ENCODE data around the gene TMEM184A.

Gene TMEM184A

DNA sequence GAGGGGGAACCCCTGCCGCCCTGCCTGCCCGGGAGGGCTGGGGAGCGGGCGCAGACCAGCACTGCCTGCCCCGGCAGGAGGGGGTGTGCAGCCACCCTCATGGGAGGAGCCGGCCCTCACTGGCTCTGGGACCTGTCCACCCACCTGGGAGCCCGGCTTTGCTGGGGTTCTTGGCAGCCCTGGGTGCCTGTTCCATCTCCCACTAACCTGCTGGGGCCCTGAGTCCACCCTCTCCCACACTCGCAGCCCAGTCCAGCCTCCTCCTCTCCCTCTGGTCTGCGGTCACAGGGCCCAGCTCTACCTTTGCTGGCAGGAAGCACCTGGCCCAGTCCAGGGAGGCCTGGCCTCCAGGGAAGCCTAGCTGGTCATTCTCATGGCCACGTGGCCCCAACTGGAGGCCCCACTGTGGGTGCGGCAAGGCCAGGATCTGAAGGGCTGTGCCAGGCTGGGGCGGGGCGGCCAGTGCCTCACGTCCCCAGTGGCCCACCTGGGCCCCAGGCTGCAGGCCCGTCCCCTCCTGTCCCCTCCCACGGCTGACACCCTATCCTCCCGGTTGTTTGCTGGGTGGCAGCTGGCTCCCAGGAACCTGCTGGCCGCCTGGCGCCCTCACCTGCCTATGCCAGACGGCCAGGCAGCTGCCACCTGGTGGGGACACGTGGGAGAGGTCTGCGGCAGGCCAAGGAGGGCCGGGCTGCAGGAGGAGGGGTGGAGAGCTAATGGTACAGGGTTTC lies at the start of gene TMEM184A:
TMEM184A (minus strand) TSS at position 393 of the 731 bp plus-strand sequence. CDS start 721 bp downstream, outside the sequence.
- peak; percentile 89 for DNase-seq

DNA sequence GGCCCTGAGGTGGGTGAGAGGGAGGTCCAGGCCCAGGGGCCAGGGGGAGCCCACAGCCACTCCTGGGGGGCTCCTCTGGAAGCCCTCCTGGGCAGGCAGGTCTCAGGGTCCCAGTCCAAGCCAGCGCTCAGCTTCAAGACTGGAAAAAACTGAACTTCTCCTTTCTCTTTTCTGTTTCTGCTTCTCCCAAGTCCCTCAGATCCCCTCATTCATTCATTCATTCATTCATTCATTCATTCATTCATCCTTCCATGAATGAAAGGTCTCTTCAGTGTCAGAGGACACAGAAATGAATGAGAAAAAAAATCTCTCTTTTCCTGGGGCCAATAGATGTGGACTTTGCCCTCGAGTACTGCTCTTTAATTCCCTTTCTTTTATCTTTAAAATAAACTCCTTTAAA lies 48.4 kb upstream of the TMEM184A start:
- DNase-seq = no peak

DNA sequence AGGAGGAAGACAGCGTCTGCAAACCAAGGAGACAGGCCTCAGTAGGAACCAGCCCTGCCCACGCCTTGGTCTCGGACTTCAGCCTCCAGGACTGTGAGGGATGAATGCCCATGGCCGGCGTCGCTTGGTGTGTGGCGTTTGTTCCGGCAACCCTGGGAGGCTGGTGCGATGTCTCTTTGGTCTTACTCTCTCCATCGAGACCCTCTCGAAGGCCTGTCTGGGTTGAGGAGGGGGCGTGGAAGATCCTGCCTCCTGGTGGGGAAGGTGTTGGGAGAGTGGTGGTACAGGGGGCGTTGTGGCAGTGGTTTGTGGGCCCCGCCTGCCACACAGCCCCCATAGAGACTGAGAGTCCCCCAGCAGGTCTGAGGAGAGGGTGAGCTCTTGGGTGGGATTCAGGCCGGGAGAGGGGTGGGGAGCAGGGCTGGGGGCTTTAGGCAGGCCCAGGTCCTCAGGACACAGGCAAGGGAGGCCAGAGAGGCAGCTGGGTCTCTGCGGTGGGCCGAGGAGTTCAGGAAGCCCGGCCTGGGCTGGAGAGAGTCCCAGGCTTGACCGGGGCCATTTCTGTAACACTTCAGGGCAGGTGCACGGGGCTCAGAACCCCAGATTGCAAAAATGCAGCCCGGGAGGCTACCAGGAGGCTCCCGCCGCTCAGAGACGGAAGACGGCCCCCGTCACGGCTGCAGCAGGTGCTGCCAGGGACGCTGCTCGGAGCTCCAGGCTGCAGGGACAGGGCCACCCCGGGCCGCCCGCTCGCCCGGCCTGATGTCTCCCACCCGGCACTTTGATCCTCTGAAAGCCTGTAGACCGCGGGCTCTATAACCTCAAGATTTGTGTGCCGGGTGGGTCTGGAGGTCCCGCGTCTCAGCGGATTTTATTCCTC lies 47.6 kb upstream of the TMEM184A start:
- no peak for DNase-seq

DNA sequence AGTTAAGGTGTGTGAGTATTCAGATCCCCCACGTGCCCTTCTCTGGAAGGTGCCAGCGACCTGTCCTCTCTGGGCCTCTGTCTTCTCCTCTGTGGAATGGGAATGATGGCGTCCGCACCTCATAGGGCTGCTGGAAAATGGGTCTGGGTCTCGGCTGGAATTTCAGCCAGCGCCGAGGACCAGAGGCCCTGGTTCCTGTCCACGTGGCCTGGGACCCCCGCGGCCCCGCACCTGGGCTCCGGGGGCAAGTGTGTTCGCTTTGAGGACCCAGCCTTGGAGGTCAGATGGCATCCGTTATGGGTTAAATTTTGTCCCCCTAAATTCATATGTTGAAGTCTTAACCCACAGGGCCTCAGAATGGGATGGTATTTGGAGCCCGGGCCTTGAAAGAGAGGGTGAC lies 46.4 kb upstream of the TMEM184A start:
- no peak for DNase-seq

DNA sequence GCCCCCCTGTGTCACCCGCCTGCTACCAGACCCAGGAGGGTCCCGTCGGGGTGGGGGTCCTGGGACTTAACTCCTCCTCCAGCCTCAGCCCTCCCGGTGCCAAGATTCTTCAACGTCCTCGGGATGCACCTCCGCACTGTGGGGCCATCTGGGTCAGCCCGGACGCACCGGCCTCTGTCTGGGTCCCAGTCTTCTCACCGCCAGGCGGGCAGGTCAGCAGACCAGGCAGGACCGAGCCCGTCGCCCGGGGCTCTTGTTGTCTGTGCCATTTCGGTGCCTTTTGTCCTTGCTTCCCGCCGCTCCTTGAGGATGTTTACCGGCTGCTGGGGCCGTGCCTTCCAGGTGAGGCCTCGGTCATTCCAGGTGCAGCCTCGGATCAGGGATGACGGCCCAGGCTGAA lies 46.0 kb upstream of the TMEM184A start:
- no peak for DNase-seq

DNA sequence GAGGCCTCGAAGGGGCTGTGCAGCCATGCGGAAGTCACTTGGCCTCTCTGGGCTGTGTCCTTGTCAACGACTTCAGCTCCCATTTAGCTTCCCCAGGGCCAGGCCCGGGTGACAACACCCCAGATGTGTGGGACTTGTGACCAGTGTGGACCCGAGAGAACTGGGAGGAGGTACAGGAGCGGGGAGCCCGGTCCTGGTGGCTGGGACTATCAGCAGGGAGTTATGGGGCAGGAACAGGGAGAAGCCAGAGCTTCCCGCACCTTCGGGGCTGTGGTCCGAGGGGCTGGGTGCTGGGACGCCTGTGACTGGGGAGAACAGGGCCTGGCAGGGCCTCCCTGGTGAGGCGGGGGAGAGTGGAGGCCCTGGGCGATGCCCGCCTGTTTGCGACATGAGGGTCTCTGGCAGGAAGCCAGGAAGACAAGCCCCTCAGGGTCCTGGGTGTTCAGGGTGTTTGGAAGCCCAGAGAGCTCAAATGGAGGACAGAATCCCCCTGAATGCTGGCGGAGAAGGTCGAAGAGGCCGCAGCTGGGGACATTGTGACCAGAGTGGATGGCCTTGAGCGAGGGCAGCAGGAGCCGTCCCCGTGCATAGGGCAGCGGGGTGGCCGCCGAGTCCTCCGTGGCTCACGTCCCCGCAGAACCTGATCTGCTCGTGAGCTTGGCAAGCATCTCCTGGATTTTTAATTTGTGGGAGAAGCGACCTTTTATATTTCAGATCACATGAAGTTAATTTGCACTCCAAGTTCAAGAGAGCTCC lies 43.8 kb upstream of the TMEM184A start:
- no peak for DNase-seq

DNA sequence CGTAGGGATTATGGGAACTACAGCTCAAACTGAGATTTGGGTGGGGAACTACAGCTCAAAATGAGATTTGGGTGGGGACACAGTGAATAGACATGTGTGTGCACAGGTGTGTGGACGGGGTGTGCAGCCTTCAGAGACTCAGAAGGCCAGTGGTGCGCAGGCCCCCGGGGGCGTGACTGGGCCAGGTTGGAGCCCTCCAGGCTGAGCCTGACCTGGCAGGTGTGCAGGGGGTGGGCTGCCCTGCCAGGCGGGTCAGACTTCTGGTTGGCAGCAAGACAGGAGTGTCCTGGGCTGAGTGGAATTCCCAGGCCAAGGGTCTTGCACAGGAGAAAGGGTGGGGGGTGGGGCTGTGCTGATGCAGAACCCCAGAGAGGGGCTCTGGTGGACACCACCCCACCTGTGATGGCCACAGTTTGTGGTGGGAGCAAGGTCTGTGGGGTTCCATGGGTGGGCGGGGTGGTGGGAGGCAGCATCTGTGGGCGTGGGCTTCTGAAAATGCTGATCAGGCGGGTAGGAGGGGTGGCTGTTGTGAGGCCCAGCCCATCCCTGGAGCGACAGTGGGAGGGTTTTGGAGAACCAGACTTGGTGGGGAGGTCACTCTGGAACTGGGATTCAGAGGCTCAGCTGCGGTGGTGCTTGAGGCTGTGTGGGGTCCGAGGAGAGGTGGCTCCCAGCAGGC lies 43.1 kb upstream of the TMEM184A start:
- DNase-seq = no peak

DNA sequence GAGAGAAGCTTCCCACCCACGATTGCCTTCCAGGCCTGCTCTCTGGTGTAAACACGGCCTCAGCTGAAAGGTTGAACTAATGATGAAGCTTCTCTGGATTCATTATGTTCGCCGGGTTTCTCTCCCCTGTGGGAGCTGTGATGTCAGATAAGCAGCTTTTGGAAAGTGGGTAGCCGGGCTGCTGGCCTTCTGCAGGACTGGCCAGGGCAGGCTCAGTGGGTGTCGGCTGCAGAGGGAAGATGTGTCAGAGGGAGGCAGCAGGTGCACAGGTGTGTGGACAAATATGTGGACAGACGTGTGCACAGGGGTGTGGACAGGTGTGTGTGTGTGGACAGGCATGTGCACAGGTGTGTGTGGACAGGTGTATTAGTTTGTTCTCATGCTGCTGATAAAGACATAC lies 42.3 kb upstream of the TMEM184A start:
- DNase-seq = no peak

DNA sequence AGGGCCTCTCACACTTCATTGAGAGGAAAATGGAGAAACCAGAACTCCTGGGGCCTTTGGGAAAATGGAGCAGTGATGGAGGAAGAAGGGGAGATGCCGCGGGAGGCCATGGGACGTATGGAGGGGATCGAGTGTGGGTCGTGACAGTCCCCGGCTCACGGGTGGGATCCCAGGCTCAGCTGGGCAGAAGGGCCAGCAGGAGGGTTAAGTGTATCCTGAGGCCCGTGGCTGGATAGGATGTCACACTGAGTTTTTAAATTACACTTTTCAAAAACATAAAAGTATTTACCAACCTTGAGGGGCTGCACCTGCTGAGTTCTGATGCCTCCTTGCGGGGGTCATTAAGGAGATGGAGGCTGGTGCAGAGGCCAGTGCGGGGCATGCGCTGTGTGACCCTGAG lies 41.8 kb upstream of the TMEM184A start:
- no peak for DNase-seq

DNA sequence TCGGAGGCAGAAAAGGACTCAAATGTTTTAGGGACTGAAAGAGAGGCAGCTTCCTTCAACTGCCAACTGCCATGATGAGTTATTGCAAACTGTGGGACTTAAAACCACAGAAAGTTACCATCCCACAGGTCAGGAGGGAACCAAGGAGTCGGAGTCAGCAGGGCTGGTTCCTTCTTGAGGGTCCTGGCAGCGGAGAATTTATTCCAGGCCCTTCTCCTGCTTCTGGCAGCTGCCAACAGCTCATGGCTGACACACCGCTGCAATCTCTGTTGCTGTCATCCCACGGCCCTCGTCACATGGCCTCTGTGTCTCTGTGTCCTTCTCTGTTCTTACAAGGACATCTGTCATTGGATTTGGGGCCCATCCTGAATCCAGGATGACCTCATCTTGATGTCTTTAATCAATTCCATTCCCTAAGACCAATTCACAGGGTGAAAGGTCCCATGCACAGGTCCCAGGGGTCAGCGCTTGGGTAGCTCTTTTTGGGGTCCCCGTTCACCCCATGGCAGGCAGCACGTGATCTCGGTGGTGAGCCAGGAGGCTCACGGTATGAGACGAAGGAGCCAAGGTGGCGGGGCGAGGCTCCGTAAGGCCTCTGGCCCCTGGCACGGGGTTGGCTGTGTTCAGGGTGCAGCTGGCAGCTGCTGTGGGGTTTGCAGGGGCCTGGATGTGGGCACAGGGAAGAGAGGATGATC lies 41.2 kb upstream of the TMEM184A start:
- DNase-seq = no peak

DNA sequence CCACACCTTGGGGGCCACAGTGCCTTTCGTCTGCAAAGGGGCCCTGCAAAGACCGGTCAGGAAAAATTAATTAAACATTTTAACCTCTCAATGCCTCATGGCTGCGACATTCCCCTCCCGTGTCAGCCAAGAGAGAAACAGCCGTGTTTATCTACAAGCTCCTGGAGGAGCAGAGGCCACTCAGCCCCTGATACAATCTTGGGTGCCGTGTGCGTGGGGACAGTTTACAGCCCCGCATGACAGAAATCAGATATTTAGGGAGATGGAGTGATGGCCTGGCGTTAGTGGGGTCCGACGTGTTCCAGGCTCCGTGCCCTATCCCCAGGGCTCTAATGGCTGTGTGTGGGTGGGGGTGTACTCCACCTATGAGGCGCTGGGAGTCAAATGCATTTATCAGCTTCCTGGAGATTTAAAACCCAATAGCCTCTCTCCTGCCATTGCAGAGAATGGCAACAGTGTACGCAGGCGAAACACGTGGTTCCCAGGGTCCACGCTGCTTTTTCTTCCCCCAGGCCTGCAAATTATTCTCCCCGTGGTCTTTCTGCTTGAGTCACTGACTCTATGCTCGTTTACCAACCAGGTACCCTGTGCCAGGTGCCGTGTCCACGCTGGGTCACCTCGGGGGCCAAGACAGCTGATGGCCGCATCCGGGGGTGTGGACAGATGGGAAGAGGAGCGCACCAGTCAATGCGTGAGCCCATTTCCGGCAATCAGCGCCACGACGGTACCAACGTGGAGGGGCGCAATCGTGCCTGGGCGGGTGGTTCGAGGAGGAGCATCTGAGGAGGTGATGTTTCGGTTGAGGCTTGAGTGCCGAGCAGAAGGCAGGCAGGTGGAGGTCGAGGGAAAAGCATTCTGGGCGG lies 40.4 kb upstream of the TMEM184A start:
- DNase-seq = no peak

DNA sequence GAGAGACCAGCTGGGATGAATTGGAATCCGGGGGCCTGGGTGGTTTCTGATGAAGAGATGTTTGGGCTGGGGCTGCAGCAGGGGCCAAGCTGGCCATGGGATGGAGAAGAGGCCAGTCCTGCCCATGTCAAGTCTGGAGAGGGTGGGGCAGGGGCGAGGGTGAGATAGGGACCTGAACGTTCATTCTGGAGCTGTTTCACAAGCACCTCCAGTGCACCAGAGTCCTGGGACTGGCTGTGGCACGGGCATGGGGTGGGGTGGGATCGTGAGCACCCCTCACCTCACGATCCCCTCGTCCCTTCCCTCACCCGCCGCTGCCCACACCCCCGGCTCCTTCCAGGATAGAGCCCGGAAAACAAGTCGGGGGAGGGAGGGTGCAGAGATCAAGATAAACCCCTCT lies 39.6 kb upstream of the TMEM184A start:
- DNase-seq = no peak

DNA sequence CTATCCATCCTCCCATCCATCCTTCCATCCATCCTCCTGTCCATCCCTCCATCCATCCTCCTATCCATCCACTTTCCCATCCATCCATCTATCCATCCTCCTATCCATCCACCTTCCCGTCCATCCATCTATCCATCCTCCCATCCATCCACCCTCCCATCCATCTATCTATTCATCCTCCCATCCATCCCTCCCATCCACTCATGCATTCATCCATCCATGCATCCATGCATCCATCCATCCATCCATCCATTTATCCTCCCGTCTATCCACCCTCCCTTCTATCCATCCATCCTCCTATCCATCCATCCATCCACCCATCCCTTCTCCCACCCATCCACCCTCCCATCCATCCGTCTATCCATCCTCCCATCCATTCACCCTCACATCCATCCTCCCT lies 39.0 kb upstream of the TMEM184A start:
- no peak for DNase-seq

DNA sequence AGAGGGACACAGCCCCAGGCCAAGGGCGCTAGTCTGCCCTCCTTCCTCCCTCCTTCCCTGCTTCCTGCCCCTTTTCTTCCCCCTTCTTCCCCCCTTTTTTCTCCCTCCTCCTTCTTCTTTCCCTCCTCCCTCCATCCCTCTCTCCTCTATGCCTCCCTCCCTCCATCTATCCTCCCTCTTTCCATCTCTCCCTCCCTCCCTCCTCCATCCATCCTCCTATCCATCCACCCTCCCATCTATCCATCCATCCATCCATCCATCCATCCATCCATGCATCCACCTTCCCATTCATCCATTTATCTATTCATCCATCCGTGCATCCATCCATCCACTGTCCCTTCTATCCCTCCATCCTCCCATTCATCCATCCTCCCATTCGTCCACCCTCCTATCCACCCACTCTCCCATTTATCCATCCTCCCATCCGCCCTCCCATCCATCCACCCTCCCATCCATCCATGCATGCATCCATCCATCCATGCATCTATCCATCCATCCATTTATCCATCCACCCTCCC lies 38.0 kb upstream of the TMEM184A start:
- no peak for DNase-seq

DNA sequence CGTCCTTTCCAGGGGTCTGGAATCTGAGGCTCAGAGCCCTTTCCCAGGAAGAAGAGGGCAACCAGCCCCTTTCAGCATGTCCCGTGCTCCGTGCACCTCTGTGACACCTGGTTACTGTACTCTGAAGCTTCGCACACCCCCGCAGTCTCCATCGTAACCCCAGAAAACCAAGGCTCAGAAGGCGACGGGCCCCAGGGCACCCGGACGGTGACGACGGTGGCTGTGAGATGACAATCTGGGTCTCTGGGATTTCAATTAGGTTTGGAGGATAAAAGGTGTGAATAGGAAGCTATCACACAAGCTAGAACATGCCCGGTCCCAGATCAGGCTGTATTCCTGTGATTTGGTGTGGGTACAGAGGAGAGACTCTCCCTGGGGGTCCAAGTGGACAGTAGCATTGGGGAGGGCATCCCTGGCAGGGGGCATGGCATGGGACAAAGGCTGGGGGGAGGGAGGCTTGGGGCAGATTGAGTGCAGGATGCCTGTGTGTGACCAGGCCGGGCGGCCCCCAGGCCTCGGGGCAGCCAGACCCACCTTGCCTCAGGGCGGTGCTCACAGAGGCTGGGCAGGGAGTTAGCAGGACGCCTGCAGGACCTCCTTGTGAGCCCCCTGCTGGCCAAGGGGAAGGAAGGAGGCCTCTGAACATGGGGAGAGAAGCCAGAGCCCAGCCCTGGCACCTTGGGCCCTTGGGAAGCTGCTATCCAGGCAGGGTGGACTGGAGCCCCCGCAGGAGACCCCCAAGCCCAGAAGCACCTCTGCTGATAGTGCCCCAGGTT lies 37.3 kb upstream of the TMEM184A start:
- DNase-seq = peak; percentile 56

DNA sequence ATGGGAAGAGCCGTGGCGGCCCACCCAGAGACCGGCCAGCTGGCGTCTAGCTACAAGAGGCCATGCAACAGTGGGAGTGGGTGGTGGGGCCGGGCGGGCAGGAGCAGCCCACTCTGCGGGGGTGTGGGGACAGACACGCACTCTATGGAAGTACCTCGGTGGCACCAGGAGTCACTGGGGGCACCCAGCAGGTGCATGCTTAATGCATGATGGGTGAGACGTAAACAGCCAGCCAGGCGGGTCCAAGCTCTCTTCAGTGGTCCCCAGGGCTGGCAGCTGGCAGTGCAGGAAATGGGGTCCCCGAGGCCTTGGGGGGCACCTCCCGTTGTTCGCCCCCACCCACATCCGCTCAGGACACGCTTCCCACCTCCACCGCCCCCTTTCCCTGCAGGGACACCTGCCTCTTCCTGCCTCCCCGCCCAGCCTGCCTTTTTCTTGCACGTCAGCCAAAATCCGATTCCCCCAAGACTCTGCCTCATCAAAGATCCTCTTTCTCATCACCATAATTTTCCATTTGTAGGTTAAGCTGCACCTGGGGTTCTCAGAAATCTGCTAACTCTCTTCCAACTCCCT lies 36.4 kb upstream of the TMEM184A start:
- DNase-seq = no peak

DNA sequence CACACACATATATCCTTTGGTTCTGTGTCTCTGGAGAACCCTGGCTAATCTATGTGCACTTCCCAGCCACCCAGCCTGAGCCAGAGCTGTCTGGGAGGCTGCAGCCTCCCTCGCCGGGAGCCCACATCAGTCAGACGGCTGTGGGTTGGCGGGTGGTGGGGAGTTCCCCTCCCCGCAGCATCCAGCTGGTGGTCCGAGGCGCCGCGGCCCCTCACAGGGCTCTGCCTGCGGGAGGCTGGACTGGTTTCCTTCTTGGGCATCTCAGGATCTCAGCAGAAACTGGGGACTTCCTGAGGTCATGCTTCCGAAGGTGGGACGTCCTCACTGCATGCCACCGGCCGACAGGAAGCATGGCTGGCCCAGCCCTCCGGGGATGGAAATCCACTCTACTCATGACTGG lies 35.9 kb upstream of the TMEM184A start:
- no peak for DNase-seq

DNA sequence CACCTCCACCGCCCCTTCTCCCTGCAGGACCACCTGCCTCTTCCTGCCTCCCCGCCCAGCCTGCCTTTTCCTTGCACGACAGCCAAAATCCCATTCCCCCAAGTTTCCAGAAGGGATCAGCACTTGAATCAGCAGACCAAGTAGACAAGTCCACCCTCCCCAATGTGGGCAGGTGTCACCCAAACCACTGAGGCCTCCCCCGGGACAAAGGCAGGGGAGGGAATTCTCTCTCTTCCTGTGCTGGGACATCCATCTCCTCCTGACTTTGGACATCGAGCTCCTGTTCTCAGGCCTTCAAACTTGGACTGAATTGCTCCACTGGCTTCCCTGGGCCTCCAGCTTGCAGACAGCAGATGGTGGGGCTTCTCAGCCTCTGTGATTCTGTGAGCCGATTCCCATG lies 35.4 kb upstream of the TMEM184A start:
- DNase-seq = peak; percentile 55

DNA sequence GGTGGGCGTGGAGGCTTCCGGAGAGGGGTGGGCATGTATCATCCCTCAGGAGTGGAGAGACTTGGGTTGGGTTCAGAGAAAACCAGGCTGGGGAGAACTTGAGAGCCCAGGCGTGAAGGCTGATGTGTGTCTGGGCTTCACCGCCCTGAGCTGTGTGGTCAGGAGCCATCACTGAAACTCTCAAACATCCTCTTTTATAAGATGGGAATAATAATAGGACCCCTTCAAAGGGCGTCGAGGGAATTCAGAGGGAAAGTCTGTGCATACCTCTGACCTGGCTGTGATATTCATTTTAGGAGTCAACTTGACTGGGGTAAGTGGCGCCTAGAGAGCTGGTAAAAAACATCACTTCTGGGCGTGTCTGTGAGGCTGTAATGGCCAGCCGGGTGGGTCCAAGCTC lies 34.9 kb upstream of the TMEM184A start:
- DNase-seq = no peak

DNA sequence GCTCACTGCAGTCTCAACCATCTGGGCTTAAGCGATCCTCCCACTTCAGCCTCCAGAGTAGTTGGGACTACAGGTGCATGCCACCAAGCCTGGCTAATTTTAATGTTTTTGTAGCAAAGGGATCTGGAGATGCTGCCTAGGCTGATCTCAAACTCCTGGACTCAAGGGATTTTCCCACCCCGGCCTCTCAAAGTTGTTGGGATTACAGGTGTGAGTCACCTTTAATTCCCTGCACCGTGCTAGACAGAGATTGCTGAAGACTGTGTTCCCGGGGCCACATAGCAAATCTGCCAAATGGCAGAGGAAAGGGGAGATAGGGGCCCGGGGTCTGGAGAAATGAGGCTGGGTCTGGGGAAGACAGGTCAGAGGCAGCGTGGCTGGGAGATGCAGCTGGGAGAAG lies 34.5 kb upstream of the TMEM184A start:
- DNase-seq = peak; percentile 80
